Measurements from ENCODE around the gene NTF3.

Gene NTF3

GRCh38 chr12:5506821-5507231 is 74.9 kb downstream of the NTF3 start:
- no peak for TF ChIP-seq REST (IDR thresholded peaks at IDR 0.05; ENCODE audit: insufficient read depth in 1 of 2, low read depth in 2 of 2, low read length in 2 of 2)
- TF ChIP-seq FOXP2 (optimal IDR thresholded peaks at IDR 0.05; ENCODE audit: borderline replicate concordance, extremely low read depth, extremely low read length, insufficient read depth), result no peak
- no peak for TF ChIP-seq TAF1 (IDR thresholded peaks at IDR 0.05; ENCODE audit: borderline replicate concordance, insufficient read depth, low read length)
- TF ChIP-seq POLR2AphosphoS5 (IDR thresholded peaks at IDR 0.05; ENCODE audit: low read depth, low read length), result no peak
- no peak for TF ChIP-seq SIN3A (IDR thresholded peaks at IDR 0.05; ENCODE audit: borderline replicate concordance, insufficient read depth, low read length)

- no peak for TF ChIP-seq POLR2AphosphoS5 (IDR thresholded peaks at IDR 0.05; ENCODE audit: low read depth, low read length)
- TF ChIP-seq FOXP2 (optimal IDR thresholded peaks at IDR 0.05; ENCODE audit: borderline replicate concordance, extremely low read depth, extremely low read length, insufficient read depth), result no peak
- TF ChIP-seq SIN3A (IDR thresholded peaks at IDR 0.05; ENCODE audit: borderline replicate concordance, insufficient read depth, low read length), result no peak
- no peak for TF ChIP-seq TAF1 (IDR thresholded peaks at IDR 0.05; ENCODE audit: borderline replicate concordance, insufficient read depth, low read length)
- TF ChIP-seq REST (IDR thresholded peaks at IDR 0.05; ENCODE audit: insufficient read depth in 1 of 2, low read depth in 2 of 2, low read length in 2 of 2), result no peak
These were observed 75.6 kb downstream of the NTF3 start for GRCh38 chr12:5507401-5507935.

GRCh38 chr12:5507944-5508343 is 76.0 kb downstream of the NTF3 start:
- TF ChIP-seq FOXP2 (optimal IDR thresholded peaks at IDR 0.05; ENCODE audit: borderline replicate concordance, extremely low read depth, extremely low read length, insufficient read depth), result no peak
- no peak for TF ChIP-seq POLR2AphosphoS5 (IDR thresholded peaks at IDR 0.05; ENCODE audit: low read depth, low read length)
- TF ChIP-seq TAF1 (IDR thresholded peaks at IDR 0.05; ENCODE audit: borderline replicate concordance, insufficient read depth, low read length), result no peak
- no peak for TF ChIP-seq REST (IDR thresholded peaks at IDR 0.05; ENCODE audit: insufficient read depth in 1 of 2, low read depth in 2 of 2, low read length in 2 of 2)
- TF ChIP-seq SIN3A (IDR thresholded peaks at IDR 0.05; ENCODE audit: borderline replicate concordance, insufficient read depth, low read length), result no peak

- TF ChIP-seq FOXP2 (optimal IDR thresholded peaks at IDR 0.05; ENCODE audit: borderline replicate concordance, extremely low read depth, extremely low read length, insufficient read depth) (no peak), REST (IDR thresholded peaks at IDR 0.05; ENCODE audit: insufficient read depth in 1 of 2, low read depth in 2 of 2, low read length in 2 of 2) (no peak), POLR2AphosphoS5 (IDR thresholded peaks at IDR 0.05; ENCODE audit: low read depth, low read length) (no peak), SIN3A (IDR thresholded peaks at IDR 0.05; ENCODE audit: borderline replicate concordance, insufficient read depth, low read length) (no peak), TAF1 (IDR thresholded peaks at IDR 0.05; ENCODE audit: borderline replicate concordance, insufficient read depth, low read length) (no peak)
These were observed 77.2 kb downstream of the NTF3 start for GRCh38 chr12:5509102-5509501.

GRCh38 chr12:5509557-5509956 is 77.6 kb downstream of the NTF3 start:
- TF ChIP-seq REST (IDR thresholded peaks at IDR 0.05; ENCODE audit: insufficient read depth in 1 of 2, low read depth in 2 of 2, low read length in 2 of 2) (no peak), FOXP2 (optimal IDR thresholded peaks at IDR 0.05; ENCODE audit: borderline replicate concordance, extremely low read depth, extremely low read length, insufficient read depth) (no peak), TAF1 (IDR thresholded peaks at IDR 0.05; ENCODE audit: borderline replicate concordance, insufficient read depth, low read length) (no peak)

Data from PFSK-1 (cell line).